IMR-90 (cell line): Measurements from ENCODE around the gene PLRG1.

Source experiments
- MAZ ChIP-seq: IDR thresholded peaks from 2 replicates; pipeline ENCODE4 v1.6.1; 2012; ENCODE audit warnings: low read depth, mild to moderate bottlenecking, low read length, improper control_type of control experiment, moderate library complexity, borderline replicate concordance
- POLR2A ChIP-seq: IDR thresholded peaks from 2 replicates; pipeline ENCODE4 v1.6.1; 2012; ENCODE audit warnings: mild to moderate bottlenecking, low read depth, low read length
- RAD21 ChIP-seq: IDR thresholded peaks from 2 replicates; pipeline ENCODE4 v1.6.1; 2012; ENCODE audit warnings: low read length, improper control_type of control experiment
- RFX5 ChIP-seq: IDR thresholded peaks from 2 replicates; pipeline ENCODE4 v1.8.0; 2012; ENCODE audit warnings: low read depth, mild to moderate bottlenecking, low read length, moderate library complexity
- TF ChIP-seq, protein P1 (sequence below): fragments of 150-350 bp; IDR thresholded peaks from 2 replicates; pipeline ENCODE4 v1.6.1; 2016; ENCODE audit warnings: low read depth, mild to moderate bottlenecking, low read length, moderate library complexity, borderline replicate concordance
- TF ChIP-seq, protein P2 (sequence below): conservative IDR thresholded peaks from 2 replicates; pipeline ENCODE4 v1.5.1; 2012; ENCODE audit warnings: mild to moderate bottlenecking, low read depth, low read length, improper control_type of control experiment
- TF ChIP-seq, protein P3 (sequence below): fragments of 150-350 bp; IDR thresholded peaks from 2 replicates; pipeline ENCODE4 v1.6.1; 2017; ENCODE audit warnings: mild to moderate bottlenecking, antibody characterized with exemption, low read length, low read depth

DNA sequence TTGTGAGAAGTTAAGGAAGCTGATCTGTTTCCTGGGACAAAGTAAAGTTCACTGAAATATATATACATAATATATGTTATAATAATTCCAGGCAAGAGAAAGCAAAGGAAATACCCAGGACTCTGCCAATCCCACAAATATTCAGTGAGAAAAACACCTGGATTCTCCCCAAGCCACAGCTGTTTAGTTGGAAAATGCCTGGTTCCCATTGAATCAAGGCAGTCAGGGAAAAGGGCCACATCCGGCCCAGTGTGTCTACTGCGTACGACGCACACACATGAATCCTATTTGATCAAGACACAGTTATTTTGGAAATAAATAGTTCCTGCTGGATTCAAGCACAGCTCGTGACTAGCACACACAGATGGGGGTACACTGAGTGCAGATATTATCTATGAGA lies 52.3 kb downstream of the PLRG1 start:
- TF ChIP-seq, protein P1, sequence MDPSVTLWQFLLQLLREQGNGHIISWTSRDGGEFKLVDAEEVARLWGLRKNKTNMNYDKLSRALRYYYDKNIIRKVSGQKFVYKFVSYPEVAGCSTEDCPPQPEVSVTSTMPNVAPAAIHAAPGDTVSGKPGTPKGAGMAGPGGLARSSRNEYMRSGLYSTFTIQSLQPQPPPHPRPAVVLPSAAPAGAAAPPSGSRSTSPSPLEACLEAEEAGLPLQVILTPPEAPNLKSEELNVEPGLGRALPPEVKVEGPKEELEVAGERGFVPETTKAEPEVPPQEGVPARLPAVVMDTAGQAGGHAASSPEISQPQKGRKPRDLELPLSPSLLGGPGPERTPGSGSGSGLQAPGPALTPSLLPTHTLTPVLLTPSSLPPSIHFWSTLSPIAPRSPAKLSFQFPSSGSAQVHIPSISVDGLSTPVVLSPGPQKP, result no peak
- TF ChIP-seq, protein P2, sequence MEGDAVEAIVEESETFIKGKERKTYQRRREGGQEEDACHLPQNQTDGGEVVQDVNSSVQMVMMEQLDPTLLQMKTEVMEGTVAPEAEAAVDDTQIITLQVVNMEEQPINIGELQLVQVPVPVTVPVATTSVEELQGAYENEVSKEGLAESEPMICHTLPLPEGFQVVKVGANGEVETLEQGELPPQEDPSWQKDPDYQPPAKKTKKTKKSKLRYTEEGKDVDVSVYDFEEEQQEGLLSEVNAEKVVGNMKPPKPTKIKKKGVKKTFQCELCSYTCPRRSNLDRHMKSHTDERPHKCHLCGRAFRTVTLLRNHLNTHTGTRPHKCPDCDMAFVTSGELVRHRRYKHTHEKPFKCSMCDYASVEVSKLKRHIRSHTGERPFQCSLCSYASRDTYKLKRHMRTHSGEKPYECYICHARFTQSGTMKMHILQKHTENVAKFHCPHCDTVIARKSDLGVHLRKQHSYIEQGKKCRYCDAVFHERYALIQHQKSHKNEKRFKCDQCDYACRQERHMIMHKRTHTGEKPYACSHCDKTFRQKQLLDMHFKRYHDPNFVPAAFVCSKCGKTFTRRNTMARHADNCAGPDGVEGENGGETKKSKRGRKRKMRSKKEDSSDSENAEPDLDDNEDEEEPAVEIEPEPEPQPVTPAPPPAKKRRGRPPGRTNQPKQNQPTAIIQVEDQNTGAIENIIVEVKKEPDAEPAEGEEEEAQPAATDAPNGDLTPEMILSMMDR, result no peak
- TF ChIP-seq POLR2A (no peak), MAZ (no peak), RAD21 (no peak), RFX5 (no peak)
- TF ChIP-seq, protein P3, sequence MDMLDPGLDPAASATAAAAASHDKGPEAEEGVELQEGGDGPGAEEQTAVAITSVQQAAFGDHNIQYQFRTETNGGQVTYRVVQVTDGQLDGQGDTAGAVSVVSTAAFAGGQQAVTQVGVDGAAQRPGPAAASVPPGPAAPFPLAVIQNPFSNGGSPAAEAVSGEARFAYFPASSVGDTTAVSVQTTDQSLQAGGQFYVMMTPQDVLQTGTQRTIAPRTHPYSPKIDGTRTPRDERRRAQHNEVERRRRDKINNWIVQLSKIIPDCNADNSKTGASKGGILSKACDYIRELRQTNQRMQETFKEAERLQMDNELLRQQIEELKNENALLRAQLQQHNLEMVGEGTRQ, result no peak
